Neural cell (in vitro differentiated cells): ENCODE data around the gene PRRG2. TPM values are rescaled to one million over a fixed set of nuclear protein-coding genes. Genes with fewer than 3 reads are reported as not detected.

Experiments used
- H2AFZ ChIP-seq: fragments of 200-600, 300-800 bp; sonication (generic), shearing (Covaris generic); 2 replicates; pipeline ENCODE4 v1.6.0; 2014; ENCODE audit warnings: low read depth, mild to moderate bottlenecking, antibody characterized with exemption, low read length, moderate library complexity
- H3F3A ChIP-seq: fragments of 200-600 bp; shearing (Covaris generic); 2 replicates; pipeline ENCODE4 v1.6.1; 2016; ENCODE audit warnings: mild to moderate bottlenecking, moderate library complexity, mixed read lengths, antibody characterized with exemption, low read length; ENCODE audit not compliant: insufficient read depth, poor library complexity, severe bottlenecking
- H3K27ac ChIP-seq: fragments of 200-600, 300-800 bp; sonication (generic), shearing (Covaris generic); 2 replicates; pipeline ENCODE4 v1.5.1; 2014; ENCODE audit warnings: mild to moderate bottlenecking, low read length, moderate library complexity
- H3K27me3 ChIP-seq: fragments of 300-800, 200-600 bp; sonication (generic), shearing (Covaris generic); 2 replicates; pipeline ENCODE4 v1.6.0; 2014; ENCODE audit warnings: mild to moderate bottlenecking, low read depth, low read length, moderate library complexity; ENCODE audit not compliant: insufficient read depth
- H3K36me3 ChIP-seq: fragments of 300-800, 200-600 bp; sonication (generic), shearing (Covaris generic); 2 replicates; pipeline ENCODE4 v1.5.1; 2014; ENCODE audit warnings: mild to moderate bottlenecking, antibody characterized with exemption, low read length, moderate library complexity; ENCODE audit not compliant: insufficient read depth
- H3K4me2 ChIP-seq: fragments of 300-800, 200-600 bp; sonication (generic), shearing (Covaris generic); 2 replicates; pipeline ENCODE4 v1.6.0; 2014; ENCODE audit warnings: mild to moderate bottlenecking, low read length
- H3K4me3 ChIP-seq: fragments of 300-800, 200-600 bp; sonication (generic), shearing (Covaris generic); 2 replicates; pipeline ENCODE4 v1.5.1; 2014; ENCODE audit warnings: mild to moderate bottlenecking, low read length, moderate library complexity
- H3K79me2 ChIP-seq: fragments of 200-600 bp; shearing (Covaris generic); replicated peaks from 2 replicates; pipeline ENCODE4 v1.6.0; 2014; ENCODE audit warnings: mild to moderate bottlenecking, low read length, moderate library complexity; ENCODE audit not compliant: insufficient read depth
- H3K9ac ChIP-seq: fragments of 300-800, 200-600 bp; sonication (generic), shearing (Covaris generic); 2 replicates; pipeline ENCODE4 v1.6.1; 2016; ENCODE audit warnings: mild to moderate bottlenecking, low read length, mixed read lengths
- H3K9me2 ChIP-seq: fragments of 200-600 bp; shearing (Covaris generic); 2 replicates; pipeline ENCODE4 v1.6.1; 2016; ENCODE audit warnings: mild to moderate bottlenecking, low read length, mixed read lengths; ENCODE audit not compliant: insufficient read depth
- H3K9me3 ChIP-seq: fragments of 200-600, 300-800 bp; sonication (generic), shearing (Covaris generic); 2 replicates; pipeline ENCODE4 v1.6.1; 2016; ENCODE audit warnings: mild to moderate bottlenecking, mixed run types, low read length, moderate library complexity, mixed read lengths
- H4K20me1 ChIP-seq: fragments of 200-600 bp; shearing (Covaris generic); 2 replicates; pipeline ENCODE4 v1.6.1; 2016; ENCODE audit warnings: mild to moderate bottlenecking, mixed run types; ENCODE audit not compliant: insufficient read depth
- EP300 ChIP-seq: fragments of 450-650 bp; conservative IDR thresholded peaks from 2 replicates; pipeline ENCODE4 v1.6.1; 2014; ENCODE audit warnings: antibody characterized with exemption, mild to moderate bottlenecking, moderate library complexity; ENCODE audit not compliant: poor library complexity, severe bottlenecking
- EZH2 ChIP-seq: fragments of 200-600, 300-800 bp; shearing (Covaris generic), sonication (generic); IDR thresholded peaks from 2 replicates; pipeline ENCODE4 v1.6.1; 2014; ENCODE audit warnings: antibody characterized with exemption, low read length, borderline replicate concordance, mild to moderate bottlenecking; ENCODE audit not compliant: insufficient read depth, poor library complexity, severe bottlenecking
- MXI1 ChIP-seq: fragments of 450-650 bp; conservative IDR thresholded peaks from 2 replicates; pipeline ENCODE4 v1.6.1; 2014; ENCODE audit warnings: antibody characterized with exemption, mild to moderate bottlenecking; ENCODE audit not compliant: poor library complexity, severe bottlenecking
- POLR2AphosphoS5 ChIP-seq: IDR thresholded peaks from 2 replicates; pipeline ENCODE4 v1.6.1; 2012
- RAD21 ChIP-seq: fragments of 450-650 bp; conservative IDR thresholded peaks from 2 replicates; pipeline ENCODE4 v1.6.1; 2014; ENCODE audit warnings: antibody characterized with exemption, mild to moderate bottlenecking, moderate library complexity
- SMC3 ChIP-seq: fragments of 450-650 bp; conservative IDR thresholded peaks from 2 replicates; pipeline ENCODE4 v1.6.1; 2014; ENCODE audit warnings: antibody characterized with exemption, mild to moderate bottlenecking, moderate library complexity; ENCODE audit not compliant: poor library complexity
- TAF1 ChIP-seq: IDR thresholded peaks from 2 replicates; pipeline ENCODE4 v1.6.1; 2012; ENCODE audit warnings: low read depth
- polyA plus RNA-seq: library from polyadenylated mRNA; depleted of rRNA; stranded (reverse); fragments of >200 nt; gene quantifications from 2 replicates; pipeline ENCODE4 v1.2.3, GENCODE V29; 2014
- TF ChIP-seq, protein P1 (sequence below): fragments of 450-650 bp; IDR thresholded peaks from 2 replicates; pipeline ENCODE4 v1.5.1; 2014; ENCODE audit warnings: antibody characterized with exemption, mild to moderate bottlenecking, moderate library complexity; ENCODE audit not compliant: poor library complexity, severe bottlenecking
- TF ChIP-seq, protein P2 (sequence below): IDR thresholded peaks from 2 replicates; pipeline ENCODE4 v1.6.1; 2012; ENCODE audit warnings: borderline replicate concordance

PRRG2 gene
- polyA plus RNA-seq, 1 donor from 2014 or later, result not detected

DNA sequence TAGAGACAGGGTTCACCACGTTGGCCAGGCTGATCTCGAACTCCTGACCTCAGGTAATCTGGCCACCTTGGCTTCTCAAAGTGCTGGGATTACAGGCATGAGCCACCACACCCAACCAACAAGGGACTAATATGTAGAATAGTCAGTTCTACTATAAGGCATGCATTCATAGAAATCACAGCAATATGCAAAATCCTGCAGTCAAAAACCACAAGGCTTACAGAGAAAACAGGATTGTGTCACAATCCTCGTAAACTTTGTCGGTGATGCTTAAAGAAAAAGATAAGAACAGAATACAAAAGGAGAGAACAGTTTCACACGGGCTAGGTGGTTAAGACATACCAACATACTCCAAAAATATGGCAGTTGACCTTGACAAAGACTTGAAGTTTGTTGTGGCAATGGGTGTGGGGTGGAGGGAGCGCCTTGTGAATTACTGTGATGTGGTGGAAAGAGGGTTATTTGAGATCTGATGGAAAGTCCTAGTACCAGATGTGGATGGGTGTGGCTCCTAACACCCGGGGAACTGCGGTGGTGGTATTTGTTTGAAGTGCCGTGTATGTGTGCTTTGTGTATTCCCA, 13.2 kb upstream of the PRRG2 start:
- Histone ChIP-seq H4K20me1 (no peaks in the 10 kb centered on the region), H3K79me2 (peaks cover 6% of the 10 kb centered on the region), H3K27ac (no peak overlapping the region)

DNA sequence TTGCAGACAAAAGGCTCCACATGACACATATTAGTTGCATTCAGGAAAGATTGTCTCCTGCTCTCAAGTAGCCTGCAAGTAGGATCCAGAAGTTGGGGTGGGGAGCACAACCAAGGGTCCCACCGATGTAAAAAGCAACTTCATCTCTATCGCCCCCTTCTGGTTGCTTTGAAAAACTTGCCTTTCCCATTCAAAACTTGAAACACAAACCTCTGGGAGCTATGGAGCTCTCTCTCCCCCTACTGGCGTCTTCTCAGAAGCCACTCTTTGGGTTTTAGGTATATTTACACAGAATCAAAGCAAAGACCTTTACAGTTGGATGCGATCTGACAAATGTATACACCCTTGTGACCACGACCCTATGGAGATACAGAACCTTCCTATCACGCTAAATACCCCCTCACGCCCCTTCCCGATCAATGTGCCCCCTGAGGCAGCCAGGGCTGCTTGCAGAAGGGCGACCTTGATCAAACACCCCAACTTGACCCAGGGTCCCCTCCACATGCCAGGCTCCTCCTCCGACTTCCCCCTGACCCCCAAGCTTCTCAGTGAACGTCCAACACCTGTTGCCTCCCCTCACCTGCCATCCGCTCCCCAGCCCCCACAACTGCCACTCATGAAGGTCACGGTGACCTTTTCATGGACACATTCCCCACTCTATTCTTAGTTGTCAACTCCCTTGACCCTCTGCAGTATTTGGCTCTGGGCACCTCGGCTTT, 10.8 kb upstream of the PRRG2 start:
- Histone ChIP-seq H2AFZ (no peak overlapping the region), H3K79me2 (peaks cover 4% of the 10 kb centered on the region), H3K27me3 (no peaks in the 10 kb centered on the region), H3K9me2 (no peaks in the 10 kb centered on the region), H4K20me1 (no peaks in the 10 kb centered on the region), H3K9ac (no peak overlapping the region), H3K36me3 (no peaks in the 10 kb centered on the region), H3K4me3 (no peak overlapping the region), H3F3A (no peaks in the 10 kb centered on the region), H3K4me2 (no peak overlapping the region), H3K9me3 (no peaks in the 10 kb centered on the region), H3K27ac (no peak overlapping the region)
- TF ChIP-seq, protein P1, sequence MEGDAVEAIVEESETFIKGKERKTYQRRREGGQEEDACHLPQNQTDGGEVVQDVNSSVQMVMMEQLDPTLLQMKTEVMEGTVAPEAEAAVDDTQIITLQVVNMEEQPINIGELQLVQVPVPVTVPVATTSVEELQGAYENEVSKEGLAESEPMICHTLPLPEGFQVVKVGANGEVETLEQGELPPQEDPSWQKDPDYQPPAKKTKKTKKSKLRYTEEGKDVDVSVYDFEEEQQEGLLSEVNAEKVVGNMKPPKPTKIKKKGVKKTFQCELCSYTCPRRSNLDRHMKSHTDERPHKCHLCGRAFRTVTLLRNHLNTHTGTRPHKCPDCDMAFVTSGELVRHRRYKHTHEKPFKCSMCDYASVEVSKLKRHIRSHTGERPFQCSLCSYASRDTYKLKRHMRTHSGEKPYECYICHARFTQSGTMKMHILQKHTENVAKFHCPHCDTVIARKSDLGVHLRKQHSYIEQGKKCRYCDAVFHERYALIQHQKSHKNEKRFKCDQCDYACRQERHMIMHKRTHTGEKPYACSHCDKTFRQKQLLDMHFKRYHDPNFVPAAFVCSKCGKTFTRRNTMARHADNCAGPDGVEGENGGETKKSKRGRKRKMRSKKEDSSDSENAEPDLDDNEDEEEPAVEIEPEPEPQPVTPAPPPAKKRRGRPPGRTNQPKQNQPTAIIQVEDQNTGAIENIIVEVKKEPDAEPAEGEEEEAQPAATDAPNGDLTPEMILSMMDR, result peak; percentile 88
- TF ChIP-seq MXI1 (no peak), RAD21 (peak; percentile 75), SMC3 (peak; percentile 74)

More for the DNA sequence above, 13.2 kb upstream of the PRRG2 start:
- H3K4me2 ChIP-seq, result no peak overlapping the region
- TF ChIP-seq, protein P1, result no peak
- TF ChIP-seq, protein P2, sequence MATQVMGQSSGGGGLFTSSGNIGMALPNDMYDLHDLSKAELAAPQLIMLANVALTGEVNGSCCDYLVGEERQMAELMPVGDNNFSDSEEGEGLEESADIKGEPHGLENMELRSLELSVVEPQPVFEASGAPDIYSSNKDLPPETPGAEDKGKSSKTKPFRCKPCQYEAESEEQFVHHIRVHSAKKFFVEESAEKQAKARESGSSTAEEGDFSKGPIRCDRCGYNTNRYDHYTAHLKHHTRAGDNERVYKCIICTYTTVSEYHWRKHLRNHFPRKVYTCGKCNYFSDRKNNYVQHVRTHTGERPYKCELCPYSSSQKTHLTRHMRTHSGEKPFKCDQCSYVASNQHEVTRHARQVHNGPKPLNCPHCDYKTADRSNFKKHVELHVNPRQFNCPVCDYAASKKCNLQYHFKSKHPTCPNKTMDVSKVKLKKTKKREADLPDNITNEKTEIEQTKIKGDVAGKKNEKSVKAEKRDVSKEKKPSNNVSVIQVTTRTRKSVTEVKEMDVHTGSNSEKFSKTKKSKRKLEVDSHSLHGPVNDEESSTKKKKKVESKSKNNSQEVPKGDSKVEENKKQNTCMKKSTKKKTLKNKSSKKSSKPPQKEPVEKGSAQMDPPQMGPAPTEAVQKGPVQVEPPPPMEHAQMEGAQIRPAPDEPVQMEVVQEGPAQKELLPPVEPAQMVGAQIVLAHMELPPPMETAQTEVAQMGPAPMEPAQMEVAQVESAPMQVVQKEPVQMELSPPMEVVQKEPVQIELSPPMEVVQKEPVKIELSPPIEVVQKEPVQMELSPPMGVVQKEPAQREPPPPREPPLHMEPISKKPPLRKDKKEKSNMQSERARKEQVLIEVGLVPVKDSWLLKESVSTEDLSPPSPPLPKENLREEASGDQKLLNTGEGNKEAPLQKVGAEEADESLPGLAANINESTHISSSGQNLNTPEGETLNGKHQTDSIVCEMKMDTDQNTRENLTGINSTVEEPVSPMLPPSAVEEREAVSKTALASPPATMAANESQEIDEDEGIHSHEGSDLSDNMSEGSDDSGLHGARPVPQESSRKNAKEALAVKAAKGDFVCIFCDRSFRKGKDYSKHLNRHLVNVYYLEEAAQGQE, result no peak
- TF ChIP-seq RAD21 (no peak), EZH2 (no peak), POLR2AphosphoS5 (no peak), EP300 (no peak), SMC3 (no peak), MXI1 (no peak), TAF1 (no peak)
- H3K36me3 ChIP-seq, result no peaks in the 10 kb centered on the region
- no peaks in the 10 kb centered on the region for H3F3A ChIP-seq
- H3K27me3 ChIP-seq, result no peaks in the 10 kb centered on the region
- H3K9me2 ChIP-seq, result no peaks in the 10 kb centered on the region
- H3K9me3 ChIP-seq, result no peaks in the 10 kb centered on the region
- no peak overlapping the region for H3K4me3 ChIP-seq
- no peak overlapping the region for H2AFZ ChIP-seq
- no peak overlapping the region for H3K9ac ChIP-seq
